HG02571 (cell line): Measurements from ENCODE around the gene SLCO2A1.

Experiments
- ATAC-seq: cut with Tn5 transposase; IDR thresholded peaks from one replicate; pipeline ENCODE4 v1.9.1; 2021; ENCODE audit warnings: mild to moderate bottlenecking, moderate library complexity; ENCODE audit not compliant: unreplicated experiment

Gene SLCO2A1

GRCh38 chr3:134035836-134036235, 6.1 kb upstream of the SLCO2A1 start:
- no peak for ATAC-seq

- no peak for ATAC-seq
Measured at GRCh38 chr3:134034005-134034785, 4.5 kb upstream of the SLCO2A1 start.

- no peak for ATAC-seq
Measured at GRCh38 chr3:134033315-134033996, 3.7 kb upstream of the SLCO2A1 start.

- ATAC-seq: no peak
Measured at GRCh38 chr3:134031348-134031915, 1.7 kb upstream of the SLCO2A1 start.

GRCh38 chr3:134030379-134031347, 938 bp upstream of the SLCO2A1 start:
- no peak for ATAC-seq

- no peak for ATAC-seq
Measured at GRCh38 chr3:134029256-134029733, 430 bp downstream of the SLCO2A1 start.

- ATAC-seq: no peak
Measured at GRCh38 chr3:134028486-134029255, 1.1 kb downstream of the SLCO2A1 start.

GRCh38 chr3:134027631-134028030, 2.1 kb downstream of the SLCO2A1 start:
- ATAC-seq: no peak

- ATAC-seq: no peak
Measured at GRCh38 chr3:134020135-134020680, 9.5 kb downstream of the SLCO2A1 start.

- ATAC-seq: no peak
Measured at GRCh38 chr3:134018850-134019249, 10.9 kb downstream of the SLCO2A1 start.

GRCh38 chr3:134018406-134018805, 11.3 kb downstream of the SLCO2A1 start:
- ATAC-seq: no peak

- no peak for ATAC-seq
Measured at GRCh38 chr3:134017490-134017889, 12.2 kb downstream of the SLCO2A1 start.

- ATAC-seq: no peak
Measured at GRCh38 chr3:134014270-134014669, 15.5 kb downstream of the SLCO2A1 start.

- no peak for ATAC-seq
Measured at GRCh38 chr3:134013280-134013679, 16.4 kb downstream of the SLCO2A1 start.

- ATAC-seq: no peak
Measured at GRCh38 chr3:134009345-134010000, 20.3 kb downstream of the SLCO2A1 start.

GRCh38 chr3:134008630-134009156, 21.0 kb downstream of the SLCO2A1 start:
- no peak for ATAC-seq

GRCh38 chr3:134007819-134008218, 21.9 kb downstream of the SLCO2A1 start:
- no peak for ATAC-seq

GRCh38 chr3:134004841-134005240, 24.9 kb downstream of the SLCO2A1 start:
- ATAC-seq: no peak

GRCh38 chr3:134003066-134003465, 26.7 kb downstream of the SLCO2A1 start:
- ATAC-seq: no peak
